ENCODE data around the gene CCDC7. TPM values are rescaled to one million over a fixed set of nuclear protein-coding genes. Genes with fewer than 3 reads are reported as not detected.
A peak's percentile ranks its signal among the peaks of the same experiment; 100 is the strongest.
"Not testable (repeated sequence)": the region's sequence is repeated elsewhere in the genome, so short reads cannot be mapped to it uniquely, and the experiment has no call there.

Gene CCDC7
- total and polyA plus RNA-seq, 2 experiments from 2014 or later = 2.2 TPM

DNA sequence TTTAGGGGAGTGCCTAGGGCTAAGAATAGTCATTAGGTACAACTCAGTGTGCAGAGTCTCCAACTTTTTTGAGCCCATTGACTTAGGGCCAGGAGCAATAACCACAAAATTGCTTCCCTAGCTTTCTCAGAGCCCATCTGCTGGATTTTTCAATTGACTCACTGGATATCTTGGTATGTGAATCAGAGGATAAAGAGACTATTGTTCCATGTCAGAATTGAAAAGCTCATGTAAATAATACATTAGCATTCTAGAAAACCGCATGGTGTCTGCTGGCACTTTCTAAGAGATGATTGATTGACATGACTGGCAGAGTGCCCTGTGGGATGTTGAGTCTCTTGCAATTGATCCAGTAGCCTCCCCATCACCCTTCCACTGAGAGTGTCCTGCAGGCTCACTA lies 246.2 kb downstream of the CCDC7 start:
- Histone ChIP-seq H3K9me3 (ENCODE audit: low read depth) (no peaks in the 10 kb centered on the region), H3K27me3 (replicated peaks; ENCODE audit: insufficient read depth) (no peaks in the 10 kb centered on the region), H3K9me2 (ENCODE audit: insufficient read depth) (no peaks in the 10 kb centered on the region), H3K4me2 (ENCODE audit: unreplicated experiment) (no peak overlapping the region), H3F3A (ENCODE audit: insufficient read depth) (peaks cover 7% of the 10 kb centered on the region; the same call in 1 of the 2 replicates), H3K4me1 (ENCODE audit: insufficient read depth) (peaks cover 6% of the 10 kb centered on the region), H3K36me3 (ENCODE audit: low read depth) (no peaks in the 10 kb centered on the region), H4K20me1 (ENCODE audit: insufficient read depth) (no peaks in the 10 kb centered on the region), H3K4me3 (no peak overlapping the region), H3K79me2 (ENCODE audit: insufficient read depth) (no peaks in the 10 kb centered on the region), H2AFZ (no peak overlapping the region), H3K27ac (no peak overlapping the region), H3K9ac (no peak overlapping the region)
- peak; percentile 86 for DNase-seq
- in situ Hi-C loops (cut with MboI) = no loop called here
- TF ChIP-seq EZH2 (IDR thresholded peaks at IDR 0.05; ENCODE audit: insufficient read depth, poor library complexity, severe bottlenecking) (no peak), EZH2phosphoT487 (IDR thresholded peaks at IDR 0.05; ENCODE audit: insufficient read depth, low read depth) (no peak)
- WGBS, 2 experiments (ENCODE audit: low coverage in 1 of 2, low lambda C conversion rate in 2 of 2, missing lambda C conversion rate in 2 of 2) = 71 to 100% methylated on average over 1 of the region's 1 CpG

DNA sequence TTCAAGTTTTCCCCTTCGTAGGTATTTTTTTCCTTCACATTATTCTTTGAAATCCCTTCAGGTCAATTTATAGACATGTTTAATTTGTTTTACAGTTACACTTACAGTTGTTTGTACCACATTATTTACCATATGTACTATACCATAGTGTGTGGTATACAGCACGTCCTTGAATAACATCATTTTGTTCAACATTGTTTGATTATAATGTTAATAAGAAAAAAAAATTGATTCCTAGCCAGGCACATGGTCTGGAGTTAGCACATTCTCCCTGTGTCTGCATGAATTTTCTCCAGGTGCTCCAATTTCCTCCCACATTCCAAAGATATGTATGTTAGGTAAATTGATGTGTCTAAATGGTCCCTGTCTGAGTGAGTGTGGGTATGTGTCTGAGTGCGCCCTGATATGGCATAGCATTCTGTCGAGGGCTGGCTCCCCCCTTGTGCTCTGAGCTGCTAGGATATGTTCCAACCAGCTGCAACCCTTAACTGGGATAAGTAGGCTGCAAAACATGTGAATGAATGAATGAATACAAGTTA lies 247.6 kb downstream of the CCDC7 start:
- Histone ChIP-seq H3K4me2 (ENCODE audit: unreplicated experiment) (no peak overlapping the region), H3K9me2 (ENCODE audit: insufficient read depth) (no peaks in the 10 kb centered on the region), H3K36me3 (ENCODE audit: low read depth) (no peaks in the 10 kb centered on the region), H2AFZ (no peak overlapping the region), H3F3A (ENCODE audit: insufficient read depth) (peaks cover 7% of the 10 kb centered on the region; the same call in 1 of the 2 replicates), H3K27ac (no peak overlapping the region), H3K27me3 (replicated peaks; ENCODE audit: insufficient read depth) (no peaks in the 10 kb centered on the region), H3K9ac (no peak overlapping the region), H4K20me1 (ENCODE audit: insufficient read depth) (no peaks in the 10 kb centered on the region), H3K4me1 (ENCODE audit: insufficient read depth) (peaks cover 6% of the 10 kb centered on the region), H3K79me2 (ENCODE audit: insufficient read depth) (no peaks in the 10 kb centered on the region), H3K4me3 (no peak overlapping the region), H3K9me3 (ENCODE audit: low read depth) (no peaks in the 10 kb centered on the region)
- DNase-seq = no peak
- WGBS, 2 experiments (ENCODE audit: low coverage in 1 of 2, low lambda C conversion rate in 2 of 2, missing lambda C conversion rate in 2 of 2) = 59 to 65% methylated on average over 4 of the region's 4 CpGs
- TF ChIP-seq EZH2 (IDR thresholded peaks at IDR 0.05; ENCODE audit: insufficient read depth, poor library complexity, severe bottlenecking) (no peak), EZH2phosphoT487 (IDR thresholded peaks at IDR 0.05; ENCODE audit: insufficient read depth, low read depth) (no peak)
- in situ Hi-C loops (cut with MboI) = no loop called here

DNA sequence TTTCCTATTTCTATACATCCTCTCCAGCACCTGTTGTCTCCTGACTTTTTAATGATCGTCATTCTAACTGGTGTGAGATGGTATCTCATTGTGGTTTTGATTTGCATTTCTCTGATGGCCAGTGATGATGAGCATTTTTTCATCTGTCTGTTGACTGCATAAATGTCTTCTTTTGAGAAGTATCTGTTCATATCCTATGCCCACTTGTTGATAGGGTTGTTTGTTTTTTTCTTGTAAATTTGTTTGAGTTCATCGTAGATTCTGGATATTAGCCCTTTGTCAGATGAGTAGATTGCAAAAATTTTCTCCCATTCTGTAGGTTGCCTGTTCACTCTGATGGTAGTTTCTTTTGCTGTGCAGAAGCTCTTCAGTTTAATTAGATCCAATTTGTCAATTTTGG lies 253.7 kb downstream of the CCDC7 start:
- H3K27ac ChIP-seq; H3F3A ChIP-seq (ENCODE audit: insufficient read depth); H3K36me3 ChIP-seq (ENCODE audit: low read depth); H4K20me1 ChIP-seq (ENCODE audit: insufficient read depth); H3K4me2 ChIP-seq (ENCODE audit: unreplicated experiment); H3K9me3 ChIP-seq (ENCODE audit: low read depth); in situ Hi-C loops (cut with MboI); H3K79me2 ChIP-seq (ENCODE audit: insufficient read depth); H2AFZ ChIP-seq; H3K9me2 ChIP-seq (ENCODE audit: insufficient read depth); DNase-seq; H3K9ac ChIP-seq; H3K4me3 ChIP-seq; H3K4me1 ChIP-seq (ENCODE audit: insufficient read depth); H3K27me3 ChIP-seq (replicated peaks; ENCODE audit: insufficient read depth): not testable (repeated sequence)
- 84 to 96% methylated on average over 2 of the region's 2 CpGs for WGBS, 2 experiments (ENCODE audit: low coverage in 1 of 2, low lambda C conversion rate in 2 of 2, missing lambda C conversion rate in 2 of 2)

DNA sequence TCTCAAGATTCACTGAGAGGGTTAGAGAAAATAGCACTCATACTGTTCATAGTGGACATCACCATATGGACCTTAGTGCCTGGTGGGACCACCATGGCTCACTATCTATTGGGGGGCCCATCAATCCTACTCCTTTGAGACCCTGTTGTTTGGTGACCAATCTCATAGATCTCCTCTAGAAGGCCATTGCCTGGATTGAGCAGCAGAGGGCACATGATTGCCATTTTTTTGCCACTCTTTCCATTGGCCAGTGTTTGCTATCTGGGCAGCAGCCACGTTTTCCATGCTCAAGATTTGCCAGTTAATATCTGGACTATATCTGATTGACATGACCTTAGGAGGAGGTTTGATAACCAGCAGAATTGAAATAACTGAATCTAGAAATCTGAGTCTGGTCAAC lies 267.6 kb downstream of the CCDC7 start:
- peak; percentile 10 for DNase-seq
- Histone ChIP-seq H3K27me3 (replicated peaks; ENCODE audit: insufficient read depth) (no peaks in the 10 kb centered on the region), H3K27ac (no peak overlapping the region), H2AFZ (no peak overlapping the region), H3K9ac (no peak overlapping the region), H3K4me3 (no peak overlapping the region), H3K9me3 (ENCODE audit: low read depth) (no peaks in the 10 kb centered on the region), H3K79me2 (ENCODE audit: insufficient read depth) (no peaks in the 10 kb centered on the region), H3F3A (ENCODE audit: insufficient read depth) (no peaks in the 10 kb centered on the region), H3K36me3 (ENCODE audit: low read depth) (no peaks in the 10 kb centered on the region), H3K9me2 (ENCODE audit: insufficient read depth) (no peaks in the 10 kb centered on the region), H3K4me2 (ENCODE audit: unreplicated experiment) (no peak overlapping the region), H4K20me1 (ENCODE audit: insufficient read depth) (no peaks in the 10 kb centered on the region), H3K4me1 (ENCODE audit: insufficient read depth) (no peaks in the 10 kb centered on the region)
- 20 to 24% methylated on average over 1 of the region's 1 CpG for WGBS, 2 experiments (ENCODE audit: low coverage in 1 of 2, low lambda C conversion rate in 2 of 2, missing lambda C conversion rate in 2 of 2)
- in situ Hi-C loops (cut with MboI) = no loop called here
- no peak for TF ChIP-seq EZH2phosphoT487 (IDR thresholded peaks at IDR 0.05; ENCODE audit: insufficient read depth, low read depth)
- no peak for TF ChIP-seq EZH2 (IDR thresholded peaks at IDR 0.05; ENCODE audit: insufficient read depth, poor library complexity, severe bottlenecking)

DNA sequence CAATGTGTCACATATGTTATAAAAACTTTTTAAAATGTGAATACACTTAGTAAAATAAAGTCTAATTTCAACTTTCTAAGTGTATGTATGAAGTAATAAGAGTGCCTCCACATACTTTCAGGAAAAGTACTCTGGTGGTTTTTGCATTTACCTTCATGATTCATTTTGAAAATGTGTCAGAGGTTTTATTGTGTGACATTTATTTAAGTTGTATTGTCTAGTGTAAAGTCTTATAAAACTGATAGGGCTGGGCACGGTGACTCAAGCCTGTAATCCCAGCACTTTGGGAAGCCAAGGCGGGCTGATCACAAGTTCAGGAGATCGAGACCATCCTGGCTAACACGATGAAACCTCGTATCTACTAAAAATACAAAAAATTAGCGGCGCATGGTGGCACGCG lies 285.6 kb downstream of the CCDC7 start:
- H3K4me1 ChIP-seq (ENCODE audit: insufficient read depth) = no peaks in the 10 kb centered on the region
- in situ Hi-C loops (cut with MboI) = no loop called here
- H3K4me2 ChIP-seq (ENCODE audit: unreplicated experiment) = no peak overlapping the region
- H3K9ac ChIP-seq = no peak overlapping the region
- H2AFZ ChIP-seq = no peak overlapping the region
- TF ChIP-seq EZH2 (IDR thresholded peaks at IDR 0.05; ENCODE audit: insufficient read depth, poor library complexity, severe bottlenecking) = no peak
- no peak for TF ChIP-seq EZH2phosphoT487 (IDR thresholded peaks at IDR 0.05; ENCODE audit: insufficient read depth, low read depth)
- H3K79me2 ChIP-seq (ENCODE audit: insufficient read depth) = no peaks in the 10 kb centered on the region
- no peaks in the 10 kb centered on the region for H3F3A ChIP-seq (ENCODE audit: insufficient read depth)
- H3K4me3 ChIP-seq = no peak overlapping the region
- DNase-seq = no peak
- no peak overlapping the region for H3K27ac ChIP-seq
- 89% methylated on average over 7 to 9 of the region's 9 CpGs for WGBS, 2 experiments (ENCODE audit: low coverage in 1 of 2, low lambda C conversion rate in 2 of 2, missing lambda C conversion rate in 2 of 2)
- H3K9me3 ChIP-seq (ENCODE audit: low read depth) = no peaks in the 10 kb centered on the region
- H3K36me3 ChIP-seq (ENCODE audit: low read depth) = no peaks in the 10 kb centered on the region
- H4K20me1 ChIP-seq (ENCODE audit: insufficient read depth) = no peaks in the 10 kb centered on the region
- H3K9me2 ChIP-seq (ENCODE audit: insufficient read depth) = no peaks in the 10 kb centered on the region
- H3K27me3 ChIP-seq (replicated peaks; ENCODE audit: insufficient read depth) = no peaks in the 10 kb centered on the region

All from GM23248 (cell line).